ENCODE measurements around the gene NAGPA.
"Not testable (repeated sequence)": the region's sequence is repeated elsewhere in the genome, so short reads cannot be mapped to it uniquely, and the experiment has no call there.

The NAGPA gene

DNA sequence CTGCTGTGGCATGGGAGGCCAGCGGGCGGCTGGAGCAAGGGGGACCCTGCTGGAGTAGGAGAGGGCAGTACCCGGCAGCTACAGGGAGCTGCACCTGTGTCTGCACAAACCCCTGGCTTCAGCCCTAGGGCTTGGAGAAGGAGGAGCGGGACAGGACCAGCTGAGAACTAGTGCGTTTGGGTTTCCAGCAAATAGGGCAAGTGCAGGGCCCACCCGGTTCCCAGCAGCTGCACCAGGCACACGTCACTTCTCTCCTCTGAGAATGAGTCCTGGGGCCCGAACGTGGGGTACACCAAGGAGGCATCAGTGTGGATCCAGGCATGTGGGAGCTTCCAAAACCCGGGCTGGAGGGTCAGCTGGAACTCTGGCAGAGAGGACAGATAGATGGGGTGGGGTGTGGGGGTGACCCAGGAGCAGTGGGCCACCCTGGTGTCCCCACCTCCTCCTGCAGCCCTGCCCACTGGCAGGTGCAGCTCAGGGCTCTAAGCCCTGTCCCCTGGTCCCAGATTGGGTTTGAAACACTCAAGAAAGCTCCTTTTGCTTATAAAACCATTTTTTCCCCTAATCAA lies 26.4 kb upstream of the NAGPA start:
- no peak for DNase-seq (ENCODE audit: low read depth)

DNA sequence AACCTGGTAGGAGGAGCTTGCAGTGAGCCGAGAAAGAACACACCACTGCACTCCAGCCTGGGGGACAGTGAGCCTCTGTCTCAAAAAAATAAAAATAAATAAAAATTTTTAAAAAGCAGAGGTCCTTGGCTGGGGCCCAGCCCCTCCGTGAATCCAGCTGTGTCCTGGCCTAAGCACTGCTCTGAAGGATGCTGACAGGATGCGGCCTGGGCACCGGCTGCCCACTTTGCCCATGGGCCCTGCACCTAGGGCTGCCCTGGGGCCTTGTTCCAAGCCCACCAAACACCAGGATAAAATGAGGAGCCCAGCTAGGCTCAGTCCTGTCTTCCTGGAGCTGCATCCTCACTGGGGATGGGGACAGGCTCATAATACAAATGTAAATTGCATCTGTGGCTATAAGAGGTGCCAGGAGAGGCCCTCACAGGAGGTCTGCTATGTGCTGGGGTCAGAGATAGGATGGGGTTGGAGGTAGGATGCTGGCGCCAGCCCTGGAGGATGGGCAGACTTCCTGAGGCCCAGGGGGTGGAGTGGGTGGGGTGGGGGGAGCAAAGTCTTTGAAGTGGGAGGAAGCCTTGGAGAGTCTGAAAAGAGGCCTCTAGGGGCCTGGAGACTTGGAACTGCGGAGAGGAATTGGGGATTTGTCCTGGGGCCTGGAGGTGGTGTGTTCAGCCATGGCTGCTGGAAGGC lies 25.8 kb upstream of the NAGPA start:
- no peak for DNase-seq (ENCODE audit: low read depth)

DNA sequence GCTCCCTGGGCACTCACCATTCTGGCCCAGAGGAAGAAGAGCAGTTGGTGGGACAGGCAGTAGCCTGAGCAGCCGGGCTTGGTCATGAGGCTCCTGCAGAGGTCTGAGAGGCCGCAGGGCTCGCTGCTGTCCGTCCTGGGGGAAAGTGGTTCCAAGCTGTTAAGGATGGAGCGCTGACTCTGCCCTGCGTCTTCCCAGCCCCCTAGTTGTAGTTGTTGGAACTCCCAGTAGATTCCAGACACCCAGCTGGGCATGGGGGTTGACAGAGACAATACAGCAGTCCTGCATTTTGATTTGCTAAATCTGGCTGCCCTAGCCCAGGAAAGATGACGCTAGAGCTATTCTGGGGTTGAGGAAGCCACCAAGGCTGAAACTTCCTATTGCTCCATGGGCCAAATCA lies 24.7 kb upstream of the NAGPA start:
- no peak for DNase-seq (ENCODE audit: low read depth)

DNA sequence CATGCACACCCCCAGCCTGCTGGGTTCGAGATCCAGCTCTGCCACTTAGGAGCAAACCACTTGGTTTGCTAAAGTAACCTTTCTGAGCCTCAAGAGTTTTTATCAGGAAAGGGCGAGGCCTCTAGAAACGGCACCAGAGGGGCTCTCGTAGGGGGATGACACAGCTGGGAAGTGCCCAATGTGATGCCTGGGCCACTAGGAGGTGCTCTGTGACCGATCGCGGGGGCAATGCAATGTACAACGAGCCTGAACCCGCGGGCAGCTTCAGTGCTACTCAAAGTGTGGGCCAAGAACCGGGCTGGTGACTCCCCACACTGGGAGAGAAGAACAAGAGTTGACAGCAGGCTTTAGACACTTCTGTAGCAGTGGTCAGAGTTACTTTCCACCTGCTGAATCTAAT lies 22.6 kb upstream of the NAGPA start:
- no peak for DNase-seq (ENCODE audit: low read depth)

DNA sequence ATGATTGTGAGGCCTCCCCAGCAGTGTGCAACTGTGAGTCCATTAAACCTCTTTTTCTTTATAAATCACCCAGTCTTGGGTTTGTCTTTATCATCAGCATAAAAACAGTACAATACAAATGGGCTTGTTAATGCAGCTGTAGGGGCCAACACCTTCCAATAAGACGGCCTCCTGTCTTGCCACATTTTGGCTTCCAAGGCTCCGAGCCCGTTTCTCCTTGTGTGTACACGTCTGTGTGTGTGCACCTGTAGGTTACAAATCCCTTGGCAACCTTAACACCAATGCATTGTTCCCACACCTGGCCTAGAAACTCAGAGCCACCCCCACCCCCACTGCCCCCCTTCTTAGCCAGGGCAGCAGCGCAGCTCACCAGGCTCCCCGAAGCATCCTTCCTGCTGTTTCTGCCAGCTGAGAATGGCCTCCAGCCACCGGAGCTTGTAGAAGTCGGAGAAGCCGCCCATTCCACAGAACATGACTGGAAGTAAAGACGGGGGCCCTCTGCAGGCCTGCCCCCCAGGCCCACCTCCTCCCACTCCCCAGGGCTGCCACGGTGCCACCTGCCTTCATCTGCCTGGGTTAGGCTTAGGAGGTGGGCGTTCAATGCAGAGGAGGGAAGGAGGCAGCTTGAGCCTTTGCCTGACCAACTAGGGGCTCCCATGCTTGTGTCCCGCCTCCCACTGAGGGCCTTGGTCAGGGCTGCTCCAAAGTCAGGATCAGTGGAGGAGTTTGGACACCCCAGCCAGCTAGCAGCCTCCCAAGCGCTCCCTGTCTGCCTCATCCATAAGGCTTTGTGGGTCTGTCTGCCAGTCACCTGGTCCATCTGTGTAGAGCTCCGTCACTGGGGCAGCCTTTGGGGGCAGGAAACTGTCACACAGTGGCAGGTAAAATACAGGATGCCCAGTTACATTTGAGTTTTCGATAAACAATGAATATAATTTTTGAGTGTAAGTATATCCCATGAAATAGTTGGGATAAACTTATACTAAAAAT lies 21.4 kb upstream of the NAGPA start:
- no peak for DNase-seq (ENCODE audit: low read depth)

DNA sequence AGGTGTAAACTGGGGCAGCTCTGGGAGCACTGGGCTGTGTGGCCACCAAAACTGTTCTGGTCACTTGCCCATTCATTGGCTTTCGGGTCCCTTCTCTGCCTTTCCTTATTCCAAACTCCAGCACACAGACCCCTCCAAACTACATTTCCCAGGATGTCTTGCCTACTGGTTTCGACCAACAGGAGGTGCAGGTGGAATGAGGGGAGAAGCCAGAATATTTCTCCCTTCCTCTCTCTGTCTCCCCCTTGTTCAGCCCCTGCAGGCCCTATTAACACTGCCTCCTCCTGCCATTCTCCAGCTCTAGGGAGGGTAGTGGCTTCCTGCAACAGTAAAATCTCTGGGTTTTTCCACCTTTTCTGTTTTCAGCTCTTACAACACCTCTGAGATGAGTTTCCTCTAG lies 13.2 kb upstream of the NAGPA start:
- no peak for DNase-seq (ENCODE audit: low read depth)

DNA sequence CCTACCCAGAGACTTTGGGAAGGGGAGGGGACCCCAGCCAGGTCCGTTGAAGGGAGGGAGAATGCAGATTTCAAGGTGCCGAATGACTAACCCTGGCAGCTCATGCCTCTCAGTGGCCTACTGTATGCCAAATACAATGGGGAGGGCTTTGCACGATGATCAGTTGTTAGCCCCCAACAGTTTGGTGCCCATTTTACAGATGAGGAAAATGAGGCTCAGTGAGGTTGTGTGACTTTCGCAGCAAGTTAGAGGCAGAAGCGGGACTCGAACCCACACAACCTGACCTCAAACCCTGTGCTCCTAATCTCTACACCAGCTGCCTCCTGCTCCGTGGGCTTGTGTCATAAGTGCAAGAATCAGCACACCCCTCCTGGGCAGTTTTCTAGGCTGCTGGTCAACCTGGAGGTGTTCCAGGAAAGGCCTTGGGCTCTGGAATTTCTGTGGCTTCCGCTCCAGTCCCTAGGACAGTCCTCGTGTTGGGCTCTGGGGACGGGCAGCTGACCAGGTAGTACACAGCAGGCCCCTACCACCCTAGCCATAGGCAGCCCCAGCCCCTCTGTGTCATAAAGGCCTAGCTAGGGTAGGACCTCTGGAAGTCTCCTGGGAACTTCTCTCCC lies 11.9 kb upstream of the NAGPA start:
- no peak for DNase-seq (ENCODE audit: low read depth)

DNA sequence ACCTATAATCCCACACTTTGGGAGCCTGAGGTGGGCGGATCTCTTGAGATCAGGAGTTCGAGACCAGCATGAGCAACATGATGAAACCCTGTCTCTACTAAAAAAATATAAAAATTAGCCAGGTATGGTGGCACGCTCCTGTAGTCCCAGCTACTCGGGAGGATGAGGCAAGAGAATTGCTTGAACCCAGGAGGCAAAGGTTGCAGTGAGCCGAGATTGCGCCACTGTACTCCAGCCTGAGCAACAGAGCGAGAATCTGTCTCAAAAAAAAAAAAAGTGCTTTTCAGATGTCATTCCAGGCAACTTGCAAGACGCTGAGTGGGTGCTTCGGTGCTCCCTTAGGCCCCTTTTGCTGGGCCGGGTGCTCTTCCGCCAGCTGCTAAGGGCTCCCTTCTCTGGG lies 10.8 kb upstream of the NAGPA start:
- DNase-seq (ENCODE audit: low read depth) = not testable (repeated sequence)

DNA sequence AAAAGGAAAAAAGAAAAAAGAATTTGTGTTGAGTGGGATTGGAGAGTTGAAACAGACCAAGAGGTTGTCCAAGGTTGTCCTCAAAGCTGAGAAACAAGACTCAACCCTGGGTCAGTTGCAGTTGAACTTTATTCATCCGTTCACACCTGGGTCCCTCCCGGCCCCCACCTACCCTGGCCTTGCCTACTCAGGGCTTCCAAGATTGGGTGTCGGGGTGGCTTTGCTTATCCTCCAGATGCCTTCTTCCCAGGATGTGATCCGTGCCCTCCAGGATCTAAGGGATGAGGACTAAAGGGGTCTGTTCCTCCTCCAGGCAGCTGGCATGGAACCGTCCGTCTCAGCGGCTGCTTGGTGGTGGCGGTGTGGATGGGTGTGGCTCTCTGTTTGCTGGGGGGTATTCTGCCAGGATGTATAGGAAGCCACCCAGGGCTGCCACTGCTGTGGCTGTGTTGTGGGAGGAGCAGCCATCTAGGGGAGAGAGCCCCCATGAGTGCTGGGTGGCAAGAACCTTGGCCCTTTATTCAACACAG lies 10.3 kb upstream of the NAGPA start:
- DNase-seq (ENCODE audit: low read depth) = no peak

DNA sequence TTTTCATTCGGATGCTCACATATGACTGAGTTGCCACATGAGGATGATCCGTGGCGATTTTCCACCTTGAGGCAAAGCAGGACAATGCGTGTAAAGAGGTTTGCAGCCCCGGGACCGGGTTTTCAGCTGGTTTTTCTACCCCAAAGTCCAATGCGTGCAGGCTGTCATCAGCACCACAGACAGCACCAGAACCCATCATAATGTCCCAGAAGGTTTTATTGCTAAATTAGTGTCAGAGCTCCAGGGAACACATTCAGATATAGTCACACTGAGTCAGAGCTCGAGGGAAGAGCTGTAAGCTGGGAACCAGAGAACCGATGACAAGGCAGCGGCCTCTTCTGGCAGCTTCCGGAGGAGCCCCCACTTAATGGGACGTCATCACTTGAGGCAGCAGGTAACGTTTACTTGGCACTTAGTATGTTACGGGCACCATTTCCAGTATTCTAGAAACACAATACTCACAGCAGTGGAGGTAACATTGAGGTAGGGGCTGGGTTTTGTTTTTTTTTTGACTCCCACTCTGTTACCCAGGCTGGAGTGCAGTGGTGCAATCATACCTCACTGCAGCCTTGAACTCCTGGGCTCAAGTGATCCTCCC lies 8.9 kb upstream of the NAGPA start:
- peak; percentile 17 for DNase-seq (ENCODE audit: low read depth)

DNA sequence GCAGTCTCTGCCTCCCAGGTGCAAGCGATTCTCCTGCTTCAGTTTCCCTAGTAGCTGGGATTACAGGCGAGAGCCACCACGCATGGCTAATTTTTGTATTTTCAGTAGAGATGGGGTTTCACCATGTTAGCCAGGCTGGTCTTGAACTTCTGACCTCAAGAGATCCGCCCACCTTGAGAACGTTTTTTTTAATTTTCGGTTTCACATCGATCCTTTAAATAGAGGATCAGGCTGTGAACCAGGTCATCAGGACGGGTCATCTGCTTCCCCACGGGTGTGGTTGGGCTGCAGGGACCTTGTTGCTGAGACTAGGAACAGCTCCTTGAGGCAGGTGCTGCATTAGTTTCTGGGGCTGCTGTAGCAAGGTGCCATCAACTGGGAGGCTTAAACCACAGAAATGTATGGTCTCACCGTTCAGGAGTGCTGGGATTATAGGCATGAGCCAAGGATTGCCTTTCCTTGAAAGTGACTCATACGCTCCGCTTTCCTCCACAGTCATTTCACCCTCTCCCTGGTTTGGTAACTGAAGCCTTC lies 7.9 kb upstream of the NAGPA start:
- DNase-seq (ENCODE audit: low read depth) = no peak

DNA sequence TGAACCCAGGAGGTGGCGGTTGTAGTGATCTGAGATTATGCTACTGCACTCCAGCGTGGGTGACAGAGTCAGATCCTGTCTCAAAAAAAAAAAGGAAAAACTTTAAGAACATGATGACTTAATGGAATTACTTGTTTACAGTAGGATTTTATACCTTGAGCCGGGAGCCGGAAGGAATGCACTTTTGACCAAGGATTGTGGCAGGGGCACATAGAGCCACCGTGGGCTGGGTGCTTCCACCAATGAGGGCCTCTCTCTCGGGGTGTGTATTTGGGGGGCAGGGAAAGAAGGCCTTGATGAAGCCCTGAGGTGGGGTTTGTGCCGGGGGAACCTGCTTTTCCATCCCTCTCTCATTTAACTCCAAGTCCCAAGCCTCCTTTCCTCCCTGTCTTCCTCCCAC lies 6.7 kb upstream of the NAGPA start:
- DNase-seq (ENCODE audit: low read depth) = no peak

DNA sequence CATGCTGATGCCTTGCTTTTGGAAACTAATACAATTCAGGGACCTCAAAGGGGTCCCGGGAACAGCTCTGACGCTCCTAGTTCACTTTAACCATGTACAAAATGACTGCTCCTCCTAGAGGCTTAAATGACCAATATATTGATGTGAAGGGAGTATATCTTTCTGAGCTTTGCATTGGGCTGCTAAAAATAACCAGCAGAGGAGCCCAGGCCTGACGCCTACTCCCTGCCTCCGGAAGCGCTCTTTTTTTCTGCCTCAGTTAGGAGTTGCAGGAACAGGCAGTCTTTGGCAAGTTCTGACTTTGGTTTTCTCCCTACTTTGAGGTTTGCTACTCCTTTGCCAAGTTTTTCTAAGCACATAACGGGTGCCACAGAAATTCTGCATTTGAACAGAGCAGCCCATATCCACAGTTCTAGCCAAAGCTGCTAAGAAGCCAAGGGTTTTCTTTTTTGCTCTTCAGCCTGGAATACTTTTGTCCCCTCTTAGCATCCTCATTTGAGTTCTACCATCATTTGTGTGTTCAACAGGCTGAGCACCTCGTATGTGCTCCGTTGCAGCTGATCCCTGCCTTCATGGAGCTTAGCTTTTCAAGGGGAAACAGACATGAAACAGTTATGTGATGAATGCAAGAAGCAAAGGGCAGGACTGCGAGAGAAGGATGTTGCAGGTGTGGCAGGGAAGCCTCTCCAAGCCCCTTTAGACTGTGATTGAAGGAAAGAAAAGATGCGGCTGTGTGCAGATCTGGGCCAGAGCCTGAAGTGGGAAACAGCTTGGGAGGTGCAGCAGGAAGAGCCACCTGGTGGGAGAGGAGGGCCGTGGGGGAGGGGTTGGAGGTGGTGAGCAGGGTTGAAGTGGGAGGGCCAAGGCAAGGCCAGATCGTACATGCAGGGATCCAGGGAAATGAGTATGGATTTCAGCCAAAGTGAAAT lies 2.8 kb upstream of the NAGPA start:
- no peak for DNase-seq (ENCODE audit: low read depth)

DNA sequence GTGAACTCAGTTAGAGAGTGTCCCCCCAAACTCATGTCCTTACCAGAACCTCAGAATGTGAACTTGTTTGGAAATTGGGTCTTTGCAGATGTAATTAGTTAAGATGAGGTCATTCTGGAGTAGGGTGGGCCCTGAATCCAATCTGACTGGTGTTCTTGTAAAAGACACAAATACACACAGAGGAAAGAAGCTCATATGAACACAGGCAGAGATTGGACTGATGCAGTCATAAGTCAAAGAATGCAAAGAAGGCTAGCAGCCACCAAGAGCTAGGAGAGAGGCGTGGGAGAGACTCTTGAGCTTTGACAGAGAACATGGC lies 2.1 kb upstream of the NAGPA start:
- no peak for DNase-seq (ENCODE audit: low read depth)

DNA sequence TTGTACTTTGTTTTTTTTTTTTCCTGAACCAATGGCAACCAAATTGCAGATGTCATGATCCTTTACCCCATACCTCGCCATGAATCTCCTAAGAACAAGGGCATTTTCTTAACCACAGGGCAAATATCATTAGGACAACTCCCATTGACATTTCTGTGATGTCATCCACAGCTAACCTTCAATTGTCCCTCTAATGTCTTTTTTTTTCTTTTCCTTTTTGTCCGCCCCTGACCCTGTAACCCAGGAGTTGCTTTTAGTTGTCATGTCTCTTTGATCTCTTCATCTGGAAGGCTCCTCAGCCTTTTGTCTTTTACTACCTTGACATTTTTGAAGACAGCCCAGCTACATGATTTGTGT lies 410 bp upstream of the NAGPA start:
- no peak for DNase-seq (ENCODE audit: low read depth)

DNA sequence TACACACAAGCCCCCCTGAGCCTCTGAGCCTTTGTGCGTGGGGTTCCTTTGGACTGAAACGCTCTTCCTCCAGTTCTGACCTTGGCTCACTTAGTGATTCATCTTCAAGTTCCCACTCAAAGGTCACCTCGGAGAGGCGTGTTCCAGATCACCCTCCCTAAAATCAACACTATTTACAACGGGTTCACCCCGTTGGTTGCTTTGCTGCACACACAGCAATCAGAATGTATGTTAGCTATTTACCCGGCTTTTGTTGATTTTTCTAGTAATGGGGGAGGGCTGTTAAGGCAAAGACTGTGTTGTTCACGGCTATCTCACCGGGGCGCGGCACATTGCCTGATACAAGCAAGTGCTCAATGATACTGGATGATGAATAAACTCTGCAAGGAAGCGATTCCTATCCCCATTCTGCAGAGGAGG lies 977 bp downstream of the NAGPA start:
- DNase-seq (ENCODE audit: low read depth) = no peak

DNA sequence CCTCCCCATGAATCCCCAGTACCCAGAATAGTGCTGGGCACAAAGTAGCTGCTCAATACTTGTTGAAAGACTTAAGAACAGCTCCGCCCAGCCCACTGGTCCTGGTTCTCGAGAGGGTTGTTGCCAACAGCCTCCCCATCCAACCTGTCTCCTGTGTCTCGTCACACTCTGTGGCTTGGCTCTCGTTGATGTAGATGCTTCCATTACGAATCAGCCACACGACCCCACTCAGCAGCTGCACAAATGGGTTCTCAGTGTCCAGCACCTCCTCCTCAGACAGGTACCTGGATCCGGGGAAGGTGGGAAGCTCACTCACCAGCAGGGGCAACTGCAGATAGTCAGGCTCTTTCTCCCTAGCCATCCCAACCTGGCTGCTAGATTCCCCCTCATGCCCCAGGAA lies 2.1 kb downstream of the NAGPA start:
- DNase-seq (ENCODE audit: low read depth) = no peak

DNA sequence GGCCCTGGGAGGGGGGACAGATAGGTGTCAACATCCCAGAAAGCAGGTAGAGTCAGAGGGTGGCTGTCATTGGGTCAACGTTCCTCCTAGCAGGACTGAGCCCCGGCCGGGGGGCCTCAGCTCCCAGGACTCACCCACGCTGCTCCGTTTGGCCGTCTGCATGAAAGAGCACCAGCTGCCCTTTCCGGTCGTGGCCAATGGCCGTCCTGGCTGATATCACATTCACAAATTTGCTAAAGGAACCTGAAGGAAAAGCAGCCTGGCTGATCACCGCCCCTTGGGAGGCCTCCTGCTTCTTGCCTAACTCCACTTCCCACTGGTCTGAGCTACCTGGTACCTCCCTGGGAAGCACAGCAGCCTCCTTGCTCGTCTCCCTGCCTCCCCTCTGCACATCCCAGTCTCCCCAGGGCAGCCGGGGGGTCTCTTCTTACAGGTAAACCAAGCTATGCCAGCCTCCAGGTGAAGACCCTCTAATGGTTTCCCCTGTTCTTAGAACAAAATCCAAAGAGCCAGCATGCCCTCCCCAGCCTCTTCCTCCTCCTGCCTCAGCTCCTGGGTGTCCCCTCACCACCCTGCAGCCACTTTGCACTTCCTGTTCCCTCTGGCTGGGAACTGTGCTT lies 3.4 kb downstream of the NAGPA start:
- no peak for DNase-seq (ENCODE audit: low read depth)

DNA sequence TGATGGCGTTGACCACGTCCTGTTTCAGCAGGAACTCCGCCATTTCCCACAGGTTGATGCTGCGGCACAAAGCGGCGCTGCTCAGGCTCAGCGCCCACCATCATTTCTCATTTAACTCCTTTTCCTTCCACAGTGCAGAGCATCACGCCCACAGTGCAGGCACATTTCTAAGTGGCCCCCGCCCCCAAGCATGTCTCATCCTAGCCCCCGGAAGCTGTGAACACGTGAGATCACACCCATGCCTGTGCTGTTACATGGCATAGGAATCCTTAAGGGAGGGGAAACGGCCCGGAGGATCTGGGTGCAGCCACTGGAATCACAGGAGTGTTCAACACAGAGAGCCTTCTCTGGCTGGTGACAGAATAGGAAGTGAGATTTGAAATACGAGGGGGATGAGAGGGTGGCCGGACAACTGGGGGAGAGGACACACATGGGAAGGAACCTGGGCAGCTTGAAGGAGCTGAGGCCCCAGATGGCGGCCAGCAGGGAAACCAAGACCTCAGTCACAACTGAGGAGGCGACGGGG lies 4.7 kb downstream of the NAGPA start:
- no peak for DNase-seq (ENCODE audit: low read depth)

DNA sequence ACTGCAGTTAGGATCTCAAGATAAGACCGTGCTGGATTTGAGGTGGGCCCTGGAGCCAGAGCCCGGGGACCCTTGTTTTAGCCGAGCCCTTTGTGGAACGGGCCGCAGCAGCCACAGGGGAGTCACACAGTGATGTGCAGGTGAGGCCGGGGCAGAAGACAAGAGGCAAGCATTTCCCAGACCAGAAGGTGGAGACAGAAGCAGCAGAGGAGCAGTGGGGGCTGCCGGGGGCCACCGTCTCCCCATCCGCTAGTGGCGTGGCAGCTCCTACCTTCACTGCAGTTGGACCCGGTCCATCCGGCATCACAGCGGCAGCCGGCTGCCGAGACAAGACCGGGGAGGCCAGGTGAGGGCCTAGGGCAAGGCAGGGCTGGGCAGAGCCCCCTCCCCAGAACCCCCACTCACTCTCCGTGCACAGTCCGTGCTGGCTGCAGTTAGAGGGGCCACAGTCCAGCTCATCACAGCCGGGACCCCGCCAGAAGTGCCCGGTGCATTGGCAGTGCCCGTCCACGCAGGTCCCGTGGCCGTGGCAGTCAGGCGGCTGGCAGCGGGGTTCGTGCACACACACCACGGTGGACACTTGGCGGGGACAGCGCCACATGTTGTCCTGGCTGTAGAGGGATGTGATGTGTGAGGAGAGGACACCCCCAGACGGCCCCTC lies 6.0 kb downstream of the NAGPA start:
- no peak for DNase-seq (ENCODE audit: low read depth)
